SK-N-MC (cell line): ENCODE data around the gene PLEKHG1.

ENCODE experiments used
- EZH2 ChIP-seq: fragments of 200-600 bp; sonication (generic); IDR thresholded peaks from one replicate; pipeline ENCODE4 v1.6.1; 2017; ENCODE audit warnings: antibody characterized with exemption
- POLR2AphosphoS5 ChIP-seq: IDR thresholded peaks from 2 replicates; pipeline ENCODE4 v1.6.1; 2012; ENCODE audit warnings: mild to moderate bottlenecking, low read depth, low read length, borderline replicate concordance

GRCh38 chr6:150646228-150646627 lies 46.5 kb downstream of the PLEKHG1 start:
- no peak for TF ChIP-seq POLR2AphosphoS5
- TF ChIP-seq EZH2, result no peak
